ENCODE results near the gene SSH2.

GRCh38 chr17:29620779-29621500, 309.1 kb downstream of the SSH2 start:
- TF ChIP-seq CTCF (IDR thresholded peaks at IDR 0.05), result no peak
- TF ChIP-seq EZH2phosphoT487 (IDR thresholded peaks at IDR 0.05), result no peak

Measured in neural progenitor cell (in vitro differentiated cells).